HG02678 (cell line): Measurements from ENCODE around the gene AFAP1.
"Not testable (repeated sequence)": the region's sequence is repeated elsewhere in the genome, so short reads cannot be mapped to it uniquely, and the experiment has no call there.

Experiments
- ATAC-seq: cut with Tn5 transposase; IDR thresholded peaks from one replicate; pipeline ENCODE4 v1.9.1; 2021; ENCODE audit warnings: mild to moderate bottlenecking, moderate library complexity; ENCODE audit not compliant: unreplicated experiment

AFAP1 gene

DNA sequence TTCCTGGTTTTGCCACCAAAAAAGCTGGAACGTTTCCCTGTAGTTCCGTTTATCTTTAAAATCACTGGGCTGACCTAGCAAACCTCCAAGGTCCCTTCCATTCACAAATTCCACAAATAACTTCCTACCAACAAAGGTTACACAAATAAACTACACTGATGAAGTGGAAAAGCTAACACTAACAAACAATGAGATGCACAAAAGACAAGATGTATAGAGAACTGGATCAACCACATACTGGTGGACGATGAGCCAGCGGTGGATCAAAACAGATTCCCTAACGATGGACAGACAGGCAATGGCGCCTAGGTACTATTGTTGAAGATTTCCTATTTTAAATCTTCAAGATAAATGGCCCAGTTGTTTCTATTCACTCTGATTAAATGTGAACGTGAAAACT is 15.5 kb downstream of the AFAP1 start:
- no peak for ATAC-seq

DNA sequence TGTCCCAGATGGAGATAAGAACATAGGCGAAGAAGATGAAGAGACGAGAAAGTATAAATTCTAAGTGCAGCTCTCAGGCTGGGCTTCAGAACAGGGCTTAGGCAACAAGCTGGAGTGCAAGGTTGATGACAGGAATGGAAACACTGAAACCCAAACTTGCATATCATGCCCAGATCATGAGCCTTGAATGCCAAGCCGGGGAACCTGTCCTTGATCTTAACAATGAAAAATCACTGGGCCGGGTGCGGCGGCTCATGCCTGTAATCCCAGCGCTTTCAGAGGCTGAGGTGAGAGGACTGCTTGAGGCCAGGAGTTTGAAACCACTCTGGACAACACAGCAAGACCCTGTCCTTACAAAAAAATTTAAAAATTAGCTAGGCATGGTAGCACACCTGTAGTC is 17.2 kb downstream of the AFAP1 start:
- ATAC-seq: no peak

DNA sequence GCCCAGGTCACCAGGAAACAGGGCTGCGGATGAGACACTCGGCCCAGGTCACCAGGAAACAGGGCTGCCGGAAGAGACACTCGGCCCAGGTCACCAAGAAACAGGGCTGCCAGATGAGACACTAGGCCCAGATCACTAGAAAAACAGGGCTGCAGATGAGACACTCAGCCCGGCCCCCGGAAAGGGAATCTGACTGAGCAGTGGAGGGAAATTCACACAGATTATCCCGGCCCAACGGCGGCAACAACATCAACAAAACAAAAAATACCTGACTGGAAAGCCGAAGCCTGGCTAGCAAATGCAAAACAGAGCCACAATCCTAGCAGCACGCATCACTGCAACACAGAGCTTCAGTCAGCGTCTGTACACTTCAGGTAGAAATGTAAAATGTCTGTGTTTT is 20.7 kb downstream of the AFAP1 start:
- no peak for ATAC-seq

DNA sequence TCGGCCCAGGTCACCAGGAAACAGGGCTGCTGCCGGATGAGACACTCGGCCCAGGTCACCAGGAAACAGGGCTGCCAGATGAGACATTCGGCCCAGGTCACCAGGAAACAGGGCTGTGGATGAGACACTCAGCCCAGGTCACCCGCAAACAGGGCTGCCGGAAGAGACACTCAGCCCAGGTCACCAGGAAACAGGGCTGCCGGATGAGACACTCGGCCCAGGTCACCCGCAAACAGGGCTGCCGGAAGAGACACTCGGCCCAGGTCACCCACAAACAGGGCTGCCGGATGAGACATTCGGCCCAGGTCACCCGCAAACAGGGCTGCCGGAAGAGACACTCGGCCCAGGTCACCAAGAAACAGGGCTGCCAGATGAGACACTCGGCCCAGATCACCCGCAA is 21.5 kb downstream of the AFAP1 start:
- ATAC-seq: not testable (repeated sequence)

DNA sequence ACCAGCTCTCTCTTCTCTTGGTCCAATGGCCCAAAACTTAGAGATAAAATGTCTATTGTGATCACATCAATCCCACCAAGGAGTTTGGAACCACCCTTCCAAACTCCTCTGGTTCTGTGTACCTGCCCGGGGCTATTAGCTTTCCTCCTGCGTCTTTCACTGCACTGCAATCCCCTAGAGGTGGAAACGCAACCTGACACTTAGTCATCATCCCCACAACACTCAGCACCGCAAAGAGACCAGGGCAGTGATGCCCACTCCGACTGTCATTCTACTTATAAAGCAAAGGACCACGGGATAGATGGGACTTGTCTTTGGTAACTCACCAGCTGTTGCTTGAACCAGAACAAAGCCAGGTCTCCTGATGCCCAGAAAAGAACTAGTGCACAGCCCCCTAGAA is 22.0 kb downstream of the AFAP1 start:
- ATAC-seq: no peak

DNA sequence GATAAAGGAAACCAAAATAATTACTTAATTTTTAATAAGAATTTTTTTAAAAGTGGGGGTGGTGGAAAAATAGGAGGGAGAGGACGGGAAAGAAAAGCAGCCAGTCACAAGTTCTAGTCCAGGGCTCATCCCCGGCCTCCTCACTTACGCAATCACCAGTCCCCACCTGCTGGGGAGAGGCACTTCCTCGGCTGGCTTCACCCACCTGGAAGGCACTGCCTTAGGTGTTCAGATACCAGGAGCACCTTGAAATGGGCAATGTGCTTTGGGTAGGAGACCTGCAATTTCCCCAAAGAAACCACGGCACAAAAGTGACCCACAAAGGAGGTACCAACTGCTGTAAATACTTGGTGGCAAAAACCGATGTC is 23.8 kb downstream of the AFAP1 start:
- no peak for ATAC-seq

DNA sequence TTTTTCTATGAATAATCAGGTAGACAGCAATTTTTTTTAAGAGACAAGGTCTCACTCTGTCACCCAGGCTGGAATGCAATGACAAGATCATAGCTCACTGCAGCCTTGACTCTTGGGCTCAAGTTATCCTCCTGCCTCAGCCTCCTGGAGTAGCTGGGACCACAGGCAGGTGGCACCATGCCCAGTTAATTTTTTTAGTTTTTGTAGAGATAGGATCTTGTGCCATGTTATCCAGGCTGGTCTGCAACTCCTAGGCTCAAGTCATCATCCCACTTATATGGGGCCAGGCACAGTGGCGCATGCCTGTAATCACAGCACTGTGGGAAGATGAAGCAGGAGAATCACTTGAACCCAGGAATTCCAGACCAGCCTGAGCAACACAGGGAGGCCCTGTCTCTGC is 26.8 kb downstream of the AFAP1 start:
- ATAC-seq: no peak

DNA sequence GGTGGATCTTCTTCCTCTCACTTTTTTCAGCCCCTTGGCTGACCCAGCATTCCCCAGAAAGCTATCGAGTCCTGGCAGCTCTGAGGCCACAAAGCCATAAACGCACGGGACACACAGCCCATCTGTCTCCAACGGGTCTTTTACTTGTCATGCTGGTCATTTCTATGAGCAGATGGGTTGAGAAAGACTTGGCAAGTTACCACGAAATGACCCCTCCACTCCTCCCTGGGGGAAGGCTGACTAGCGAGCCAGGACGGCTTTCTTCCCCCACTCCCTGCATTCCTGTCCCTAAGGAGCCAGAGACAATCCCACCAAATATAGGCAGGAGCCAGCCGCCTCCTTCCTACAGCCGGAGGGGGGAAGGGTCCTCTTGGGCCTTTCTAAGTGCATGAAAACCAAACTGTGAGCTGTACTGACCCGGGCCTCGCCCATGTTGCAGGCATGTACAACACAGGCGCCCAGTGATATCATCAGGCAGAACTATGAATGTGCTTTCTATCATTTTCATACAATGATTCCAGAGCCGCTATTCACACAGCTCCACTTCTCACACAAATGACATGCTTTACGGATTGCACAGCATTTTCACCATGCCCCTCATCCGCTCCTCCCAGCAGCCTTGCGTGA is 28.6 kb downstream of the AFAP1 start:
- no peak for ATAC-seq

DNA sequence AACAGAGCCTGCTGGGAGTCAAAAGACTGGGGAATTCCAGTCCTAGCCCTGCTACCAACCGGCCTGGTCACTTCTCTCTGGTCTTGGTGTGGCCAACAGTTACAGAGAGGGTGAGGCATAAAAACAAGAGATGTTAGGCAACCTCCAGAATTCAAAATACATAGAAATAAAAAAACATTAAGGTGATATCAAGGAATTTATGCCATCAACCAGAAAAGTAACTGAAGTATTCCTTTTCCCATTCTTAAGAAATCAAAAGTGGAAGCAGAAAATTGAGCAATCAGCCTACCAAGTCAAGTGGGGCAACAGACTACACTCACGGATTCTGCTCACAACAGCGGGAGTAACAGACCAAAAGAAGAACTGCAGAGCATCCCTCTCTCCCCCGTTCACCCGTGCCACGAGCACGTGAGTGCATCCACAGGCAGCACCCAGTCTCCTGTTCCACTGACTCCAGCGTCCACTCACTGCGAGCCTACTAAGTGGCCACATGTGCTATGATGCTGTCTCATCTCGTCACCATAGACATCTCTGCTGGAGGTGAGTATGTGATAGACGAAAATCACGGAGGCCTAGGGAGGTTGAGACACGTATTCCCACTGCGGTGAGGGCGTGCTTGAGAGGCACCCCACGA is 29.3 kb downstream of the AFAP1 start:
- no peak for ATAC-seq

DNA sequence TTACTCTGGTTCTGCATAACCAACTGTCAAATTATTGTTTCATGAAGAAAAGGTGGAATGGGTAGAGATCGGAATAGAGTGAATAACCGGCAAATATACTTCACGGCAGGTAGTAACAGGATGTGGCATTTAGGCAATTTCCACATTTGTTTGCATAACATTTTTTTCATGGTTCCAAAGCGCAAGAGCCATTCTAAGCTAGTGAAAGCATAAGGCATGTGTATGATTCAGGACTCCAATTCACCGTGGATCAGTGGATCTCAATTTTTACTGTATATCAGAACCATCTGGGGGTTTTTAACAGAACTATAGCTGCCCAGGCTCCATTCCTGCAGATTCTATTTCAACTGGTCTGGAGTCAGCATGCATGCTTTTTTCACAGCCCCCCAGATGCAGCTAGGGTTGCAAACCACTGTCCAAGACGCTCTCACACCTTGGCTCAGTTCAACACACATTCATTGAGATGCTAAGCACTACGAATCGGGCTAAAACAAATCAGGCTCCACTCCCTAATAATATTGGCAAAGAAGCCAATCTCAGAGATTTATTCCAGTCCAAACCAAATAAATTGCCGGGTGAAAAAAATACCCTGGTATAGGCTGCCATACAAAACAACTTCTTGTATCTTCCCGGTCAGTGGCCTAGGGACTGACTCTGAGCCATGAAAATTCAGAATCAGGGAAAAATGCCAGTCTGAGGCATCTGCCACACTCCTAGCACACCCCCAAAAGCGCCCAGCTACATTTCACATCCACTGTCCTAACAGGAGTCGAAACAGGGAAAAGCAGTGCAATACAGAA is 30.0 kb downstream of the AFAP1 start:
- no peak for ATAC-seq

DNA sequence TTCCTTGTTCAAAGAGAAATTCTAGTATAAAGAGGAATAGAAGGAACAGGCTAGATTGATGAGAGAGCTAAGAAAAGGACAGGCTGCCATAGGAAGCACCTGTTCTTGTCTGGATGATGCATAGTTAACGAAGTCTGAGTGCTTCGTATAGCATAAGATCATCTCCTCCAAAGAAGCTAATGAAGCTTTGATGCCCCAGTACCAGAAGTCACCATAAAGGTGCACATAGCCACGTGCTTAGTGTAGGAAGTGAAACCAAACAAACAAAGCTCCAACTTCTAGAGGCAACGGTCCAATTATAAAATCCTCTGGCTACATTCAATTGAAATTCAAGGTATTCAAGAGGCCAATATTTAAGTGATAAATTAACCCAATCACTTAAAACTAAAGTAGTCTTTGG is 31.0 kb downstream of the AFAP1 start:
- ATAC-seq: no peak

DNA sequence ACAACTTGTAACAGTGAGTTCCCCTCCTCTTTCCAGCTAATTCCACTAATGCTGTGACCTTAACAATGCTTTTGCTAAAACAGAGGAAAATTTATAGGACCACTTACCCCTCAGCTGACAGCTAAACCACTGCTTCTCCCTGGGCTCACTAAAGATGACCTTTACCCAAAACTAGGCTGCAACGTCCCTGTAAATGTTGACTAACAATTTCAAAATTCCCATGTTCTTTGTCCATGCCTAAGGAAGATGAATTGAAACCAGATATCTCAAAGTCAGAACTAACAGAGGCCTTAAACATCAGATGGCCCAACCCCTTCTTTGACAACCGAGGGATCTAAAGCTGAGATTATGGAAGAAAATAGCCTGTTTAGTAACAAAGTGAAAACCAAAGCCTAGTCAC is 32.5 kb downstream of the AFAP1 start:
- no peak for ATAC-seq

DNA sequence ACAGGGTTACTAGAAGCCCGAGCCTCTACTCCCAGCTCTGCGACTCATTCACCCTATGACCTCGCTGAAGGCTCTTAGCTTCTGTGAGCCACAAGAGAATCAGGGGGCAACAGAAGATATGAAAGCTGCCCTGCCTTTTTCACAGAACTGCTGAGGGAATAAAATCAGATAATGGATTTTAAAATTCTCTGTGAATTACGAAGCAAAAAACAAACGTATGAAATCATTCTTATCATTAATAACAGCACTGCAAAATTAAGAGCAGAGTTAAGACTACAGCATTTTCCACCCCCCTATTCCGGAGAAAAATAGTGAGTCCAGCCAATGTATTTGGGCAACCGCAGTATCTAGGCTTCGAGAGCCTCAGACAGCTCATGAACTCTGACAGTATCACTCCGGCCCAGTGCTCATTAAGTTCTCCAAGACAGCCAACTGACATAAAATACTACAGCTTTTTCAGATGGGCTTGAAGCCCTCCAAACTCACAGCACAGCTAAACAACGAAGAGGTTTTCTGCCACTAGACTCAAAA is 33.4 kb downstream of the AFAP1 start:
- ATAC-seq: no peak

DNA sequence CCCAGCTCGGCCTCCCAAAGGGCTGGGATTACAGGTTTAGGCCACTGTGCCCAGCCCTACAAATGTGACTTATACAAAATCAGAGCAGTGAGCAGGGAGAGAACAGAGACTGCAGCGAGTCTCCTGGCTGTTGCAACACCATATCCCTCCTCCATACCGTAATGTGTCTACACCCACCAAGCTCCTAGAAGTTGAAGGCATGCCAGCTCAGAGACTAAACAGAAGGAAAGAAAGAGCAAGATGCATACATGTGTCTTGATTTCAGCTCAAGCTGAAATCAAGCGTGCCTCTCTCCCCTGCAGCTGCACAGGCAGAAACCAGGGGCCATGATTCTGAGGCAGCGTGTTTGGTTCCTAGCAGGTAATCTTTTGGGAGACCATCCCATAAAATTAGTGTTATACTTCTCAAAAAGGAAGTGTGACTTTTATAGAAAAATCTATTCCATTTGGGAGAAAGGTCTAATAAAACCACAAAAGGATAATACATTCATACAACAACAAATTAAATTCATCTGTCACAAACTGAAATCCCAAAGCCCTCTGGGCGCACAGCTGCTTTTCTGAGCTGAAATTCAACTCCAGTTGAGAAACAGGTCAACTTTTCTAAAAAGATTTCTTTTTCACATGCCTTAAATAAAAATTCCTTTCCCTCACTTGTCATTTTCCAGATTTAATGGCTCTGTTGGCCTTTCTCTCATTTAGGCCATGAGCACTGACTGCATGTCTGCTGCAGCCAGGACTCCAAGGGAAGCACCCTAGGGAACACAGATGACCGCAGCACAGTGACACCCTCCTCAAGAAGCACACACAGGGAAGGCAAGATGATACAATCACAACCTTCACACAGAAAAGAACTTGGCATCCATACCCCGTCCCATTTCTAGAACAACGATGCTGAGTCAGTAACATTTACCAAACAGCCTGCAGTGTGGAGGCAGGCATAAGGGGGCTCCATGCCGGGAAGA is 34.4 kb downstream of the AFAP1 start:
- ATAC-seq: no peak

DNA sequence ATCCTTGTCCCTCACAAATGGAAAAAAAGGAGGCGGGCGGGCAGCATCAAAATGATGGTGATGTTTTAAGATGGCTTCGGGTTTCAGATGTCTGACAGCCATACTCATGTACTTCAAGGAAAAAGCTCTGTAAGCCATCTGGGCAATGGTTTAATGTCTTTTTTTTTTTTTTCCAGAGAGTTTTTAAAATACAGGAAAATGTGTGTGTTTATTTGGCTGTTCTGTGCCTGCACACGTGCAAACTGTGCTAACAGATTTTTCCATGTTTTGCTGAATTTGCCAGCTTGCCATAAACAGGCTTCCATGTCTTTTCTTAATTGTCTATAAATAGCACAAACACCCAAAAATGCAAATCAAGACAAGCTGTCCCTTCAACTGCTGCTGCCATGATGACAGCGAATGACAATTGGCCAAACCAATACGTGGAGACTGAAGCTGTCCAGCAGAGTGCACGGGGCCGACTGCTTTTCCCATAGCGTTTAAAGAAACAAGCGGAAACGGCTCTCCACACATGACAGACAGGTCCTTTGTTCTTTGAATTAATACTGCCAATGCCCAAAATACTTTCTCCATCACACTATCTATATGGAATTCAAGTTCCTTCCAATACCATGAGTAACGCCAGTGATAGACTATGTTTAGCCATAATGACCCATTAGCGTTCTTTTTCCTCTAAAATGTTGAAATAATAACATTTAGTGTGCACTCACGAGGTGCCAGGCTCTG is 35.7 kb downstream of the AFAP1 start:
- no peak for ATAC-seq

DNA sequence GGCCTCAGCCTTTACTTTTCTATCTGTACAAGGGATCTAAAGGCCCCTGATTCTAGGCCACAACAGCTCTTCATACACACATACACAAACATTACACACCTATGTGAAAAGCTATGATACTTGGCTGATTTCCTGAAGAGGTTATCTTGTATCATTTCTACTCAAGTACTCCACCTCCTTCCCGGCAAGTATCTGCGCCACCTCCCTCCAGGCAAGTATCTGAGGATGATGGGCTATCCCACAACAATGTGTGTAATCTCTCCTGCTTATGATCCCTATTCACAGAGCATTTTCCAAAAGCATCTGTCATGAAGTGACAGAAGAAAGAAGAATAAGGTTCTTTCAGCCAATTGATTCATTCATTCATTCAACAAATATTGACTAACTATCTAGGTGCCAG is 36.8 kb downstream of the AFAP1 start:
- ATAC-seq: no peak

DNA sequence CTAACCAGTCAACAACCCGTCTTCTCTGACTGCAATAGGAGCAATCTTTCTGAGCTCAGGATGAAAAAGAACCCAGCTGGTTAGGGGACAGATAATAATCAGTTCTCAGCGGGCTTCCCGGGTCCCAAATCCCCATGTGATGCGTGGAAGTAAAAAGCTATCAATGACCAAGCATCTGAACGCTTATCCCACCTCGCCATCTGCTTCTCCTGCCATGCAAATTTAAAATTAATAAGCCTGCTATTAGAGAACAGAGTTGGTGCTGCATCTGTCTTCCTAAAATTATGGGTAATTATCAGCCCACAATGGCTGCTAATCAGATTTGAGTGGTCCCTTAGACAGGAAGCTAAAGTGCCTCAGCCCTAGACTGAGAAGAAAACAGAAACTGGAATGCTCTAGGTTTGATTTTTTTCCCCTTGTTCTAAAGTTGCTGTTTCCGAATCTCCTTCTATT is 37.5 kb downstream of the AFAP1 start:
- ATAC-seq: no peak

DNA sequence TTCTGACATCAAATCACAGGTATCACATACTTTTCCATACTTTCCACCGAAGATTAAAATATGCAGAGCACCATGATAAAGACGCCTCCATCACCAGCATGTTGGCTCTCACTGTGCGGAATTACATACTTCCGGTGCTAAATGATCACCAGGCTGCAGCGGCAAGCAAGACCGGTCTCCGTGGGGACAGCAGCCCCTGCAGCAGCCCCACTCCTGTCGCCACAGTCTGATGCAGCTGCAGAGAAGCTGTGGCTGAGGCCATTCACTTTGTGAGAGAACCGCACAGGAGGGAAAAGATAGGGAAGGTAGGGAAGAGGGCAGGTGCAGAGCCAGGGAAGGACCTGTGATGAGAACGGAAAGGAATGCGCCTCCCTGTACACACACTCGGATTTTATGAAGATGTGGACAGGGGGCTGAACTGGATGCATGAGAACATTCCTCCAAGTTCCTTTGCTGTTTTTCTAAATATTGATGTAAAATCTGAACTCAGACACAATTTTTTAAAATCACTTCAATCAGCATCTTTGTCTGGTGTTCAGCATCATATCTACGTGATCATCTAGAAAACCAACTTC is 38.3 kb downstream of the AFAP1 start:
- no peak for ATAC-seq

DNA sequence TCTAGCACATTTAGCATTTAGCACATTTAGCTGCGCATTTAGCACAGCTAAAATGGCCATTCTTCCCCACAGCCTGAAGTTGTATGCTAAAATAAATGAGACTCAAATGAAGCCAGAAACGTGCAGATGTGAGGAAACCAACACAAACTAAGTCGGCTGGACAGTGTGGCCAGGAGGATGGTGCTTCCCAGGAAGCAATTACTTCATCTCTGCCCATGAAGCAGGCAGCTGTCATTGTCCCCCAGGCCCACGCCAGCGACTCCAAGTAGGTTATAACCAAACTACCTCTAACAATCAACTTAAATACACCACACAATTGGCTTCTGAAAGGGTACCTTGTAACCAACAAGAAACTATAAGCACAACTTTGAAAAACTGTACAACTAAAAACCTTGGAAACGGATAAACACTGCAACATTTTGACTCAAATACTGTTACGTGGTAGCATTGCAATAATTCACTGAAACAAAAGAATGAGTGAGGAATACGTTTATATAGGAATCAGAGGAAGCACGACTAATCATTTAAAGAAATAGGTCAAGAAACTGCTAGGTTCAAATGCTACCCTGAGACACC is 39.2 kb downstream of the AFAP1 start:
- ATAC-seq: no peak
